Stimulated activated CD8-positive, alpha-beta memory T cell treated with anti-CD3 and anti-CD28 coated beads, Interleukin-2, amount 100 ng/mL, for 48 hours (primary cell): Measurements from ENCODE around the gene HNF4A.

Experiments
- DNase-seq, 2 donors: peaks; one replicate each; pipeline ENCODE4 v3.0.0-alpha.2; 2020; ENCODE audit warnings: low read depth in 2 of 2

The HNF4A gene

GRCh38 chr20:44392088-44392775 lies 36.7 kb downstream of the HNF4A start:
- DNase-seq: no peak

- DNase-seq: no peak
Observed at GRCh38 chr20:44392776-44393607, 37.5 kb downstream of the HNF4A start.

- DNase-seq: no peak
Observed at GRCh38 chr20:44393608-44394451, 38.3 kb downstream of the HNF4A start.

- no peak for DNase-seq
Observed at GRCh38 chr20:44394452-44394701, 38.9 kb downstream of the HNF4A start.

- DNase-seq: no peak
Observed at GRCh38 chr20:44394702-44395460, 39.4 kb downstream of the HNF4A start.

GRCh38 chr20:44395461-44396340 lies 40.2 kb downstream of the HNF4A start:
- DNase-seq: no peak

- no peak for DNase-seq
Observed at GRCh38 chr20:44396369-44397130, 41.1 kb downstream of the HNF4A start.

- no peak for DNase-seq
Observed at GRCh38 chr20:44398335-44398734, 42.8 kb downstream of the HNF4A start.

- DNase-seq: no peak
Observed at GRCh38 chr20:44399446-44399845, 43.9 kb downstream of the HNF4A start.

GRCh38 chr20:44400671-44400969 lies 45.1 kb downstream of the HNF4A start:
- DNase-seq: no peak

- DNase-seq: no peak
Observed at GRCh38 chr20:44400970-44401769, 45.7 kb downstream of the HNF4A start.

GRCh38 chr20:44401770-44402390 lies 46.4 kb downstream of the HNF4A start:
- DNase-seq: no peak

GRCh38 chr20:44402391-44403193 lies 47.1 kb downstream of the HNF4A start:
- no peak for DNase-seq

GRCh38 chr20:44403194-44404112 lies 48.0 kb downstream of the HNF4A start:
- no peak for DNase-seq

GRCh38 chr20:44404204-44405181 lies 49.0 kb downstream of the HNF4A start:
- no peak for DNase-seq

- no peak for DNase-seq
Observed at GRCh38 chr20:44405257-44405656, 49.8 kb downstream of the HNF4A start.
